IPS-NIHi11 (cell line): ENCODE results near the gene LARGE1.
A peak's percentile ranks its signal among the peaks of the same experiment; 100 is the strongest.

Source experiments
- DNase-seq: peaks from one replicate; pipeline ENCODE4 v3.0.0; 2012; ENCODE audit warnings: mixed read lengths, low spot score

The LARGE1 gene

GRCh38 chr22:33521879-33522665, 398.2 kb downstream of the LARGE1 start:
- no peak for DNase-seq

- no peak for DNase-seq
These were observed 399.1 kb downstream of the LARGE1 start for GRCh38 chr22:33520904-33521780.

- no peak for DNase-seq
These were observed 400.0 kb downstream of the LARGE1 start for GRCh38 chr22:33519974-33520903.

DNA sequence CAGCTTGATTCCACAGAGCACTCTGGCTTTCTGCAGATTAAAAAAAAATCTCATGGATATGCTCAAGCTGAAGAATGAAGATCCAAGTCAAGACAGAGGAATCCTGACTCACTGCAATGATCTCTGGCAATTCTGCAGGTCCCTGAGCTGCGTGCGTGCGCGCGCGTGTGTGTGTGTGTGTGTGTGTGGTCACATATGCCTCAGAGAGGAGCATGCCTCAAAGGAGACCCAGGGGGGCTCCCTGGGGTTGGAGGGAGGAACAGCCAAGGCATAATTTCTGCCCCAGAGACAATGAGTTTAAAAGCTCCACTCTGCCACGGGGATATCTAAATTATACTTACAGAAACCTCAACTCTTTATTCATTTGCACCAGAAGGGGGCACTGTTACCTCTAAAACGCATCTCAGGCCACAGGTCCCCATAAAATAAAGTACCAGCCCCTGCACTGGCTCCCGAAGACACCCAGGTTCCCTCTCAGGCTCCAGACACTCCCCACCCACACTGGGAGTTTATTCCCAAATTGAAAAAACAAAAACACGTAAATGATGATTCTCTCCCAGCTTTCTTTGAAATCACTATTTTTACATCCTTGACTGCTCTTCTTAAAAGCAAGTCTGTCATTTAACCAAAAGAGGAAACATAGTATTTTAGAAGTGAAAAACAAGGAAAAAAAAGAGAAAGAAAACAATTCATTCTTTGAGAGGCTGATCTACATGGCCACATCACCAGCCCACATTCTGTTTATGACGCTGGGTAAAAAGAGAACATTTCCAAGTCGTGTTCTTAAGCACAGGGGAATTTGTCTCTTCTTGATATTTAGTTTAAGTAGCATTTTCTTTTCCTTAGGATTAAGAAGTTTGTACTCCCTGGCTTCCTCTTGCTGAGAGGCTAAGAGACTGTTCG, 401.0 kb downstream of the LARGE1 start:
- DNase-seq = peak; percentile 78

DNA sequence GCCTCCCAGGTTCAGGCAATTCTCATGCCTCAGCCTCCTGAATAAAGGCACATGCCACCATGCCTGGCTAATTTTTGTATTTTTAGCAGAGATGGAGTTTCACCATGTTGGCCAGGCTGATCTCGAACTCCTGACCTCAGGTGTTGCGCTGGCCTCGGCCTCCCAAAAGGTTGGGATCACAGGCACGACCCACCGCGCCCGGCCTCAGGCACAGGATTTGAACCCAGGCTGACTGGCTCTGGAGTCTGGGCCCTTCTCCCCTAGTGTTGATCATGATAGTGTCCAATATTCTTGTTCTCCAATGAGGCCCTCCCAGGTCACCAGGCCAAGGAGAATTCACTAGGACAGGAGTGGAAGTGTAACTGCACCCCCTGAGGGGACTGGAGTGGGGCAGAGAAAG, 401.9 kb downstream of the LARGE1 start:
- no peak for DNase-seq

GRCh38 chr22:33515795-33516194, 404.5 kb downstream of the LARGE1 start:
- DNase-seq = no peak

DNA sequence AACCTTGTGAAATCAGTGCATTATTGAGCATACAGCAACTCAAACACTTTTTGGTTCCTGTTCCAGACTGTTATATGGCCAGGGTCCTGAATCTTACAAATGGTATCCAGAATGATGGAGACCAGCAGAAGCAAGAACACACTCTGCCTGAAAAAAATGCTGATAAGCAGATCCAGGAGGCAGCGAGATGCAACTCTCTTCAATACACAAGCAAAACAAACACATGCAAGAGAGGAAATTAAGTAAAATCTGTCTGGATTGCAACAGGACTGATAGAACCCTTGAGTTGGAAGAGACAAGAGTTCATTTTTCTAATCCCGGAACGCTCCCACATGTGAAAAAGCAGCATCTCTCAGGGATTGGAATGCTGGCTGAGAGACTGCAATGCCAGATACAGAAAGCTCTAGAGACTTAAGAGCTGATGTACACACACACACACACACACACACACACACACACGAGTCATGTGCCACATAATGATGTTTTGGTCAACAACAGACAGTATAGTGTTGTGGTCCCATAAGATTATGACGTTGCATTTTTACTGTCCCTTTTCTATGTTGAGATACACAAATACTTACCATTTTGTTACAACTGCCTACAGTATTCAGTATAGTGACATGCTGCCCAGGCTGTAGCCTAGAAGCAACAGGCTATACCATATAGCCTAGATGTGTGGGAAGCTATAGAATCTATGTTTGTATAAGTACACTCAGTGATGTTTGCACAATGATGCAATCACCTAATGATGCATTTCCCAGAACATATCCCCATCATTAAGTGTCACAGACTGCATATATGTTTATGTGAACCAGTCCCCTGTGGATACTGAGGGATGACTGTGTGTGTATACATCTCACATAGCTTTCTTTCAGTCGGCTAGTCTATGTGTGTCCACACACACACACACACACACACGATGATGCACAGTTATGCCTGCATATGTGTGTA, 406.6 kb downstream of the LARGE1 start:
- DNase-seq = no peak

- DNase-seq = no peak
These were observed 407.4 kb downstream of the LARGE1 start for GRCh38 chr22:33512908-33513307.

DNA sequence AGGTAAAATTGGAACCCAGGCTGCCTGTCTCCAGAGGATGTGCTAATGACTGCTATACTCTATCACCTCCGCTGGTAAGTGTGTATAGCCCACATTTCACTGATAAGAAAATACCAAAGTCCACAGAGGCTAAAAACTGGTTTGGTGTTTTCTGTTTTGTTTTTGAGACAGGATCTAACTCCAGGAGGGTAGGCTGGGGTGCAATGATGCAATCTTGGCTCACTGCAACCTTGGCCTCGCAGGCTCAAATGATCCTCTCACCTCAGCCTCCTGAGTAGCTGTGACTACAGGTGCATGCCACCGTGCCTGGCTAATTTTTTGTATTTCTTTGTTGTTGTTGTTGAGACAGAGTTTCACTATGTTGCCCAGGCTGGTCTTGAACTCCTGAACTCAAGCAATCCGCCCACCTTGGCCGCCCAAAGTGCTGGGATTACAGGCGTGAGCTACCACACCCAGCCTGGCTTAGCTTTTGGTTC, 409.8 kb downstream of the LARGE1 start:
- DNase-seq = no peak

DNA sequence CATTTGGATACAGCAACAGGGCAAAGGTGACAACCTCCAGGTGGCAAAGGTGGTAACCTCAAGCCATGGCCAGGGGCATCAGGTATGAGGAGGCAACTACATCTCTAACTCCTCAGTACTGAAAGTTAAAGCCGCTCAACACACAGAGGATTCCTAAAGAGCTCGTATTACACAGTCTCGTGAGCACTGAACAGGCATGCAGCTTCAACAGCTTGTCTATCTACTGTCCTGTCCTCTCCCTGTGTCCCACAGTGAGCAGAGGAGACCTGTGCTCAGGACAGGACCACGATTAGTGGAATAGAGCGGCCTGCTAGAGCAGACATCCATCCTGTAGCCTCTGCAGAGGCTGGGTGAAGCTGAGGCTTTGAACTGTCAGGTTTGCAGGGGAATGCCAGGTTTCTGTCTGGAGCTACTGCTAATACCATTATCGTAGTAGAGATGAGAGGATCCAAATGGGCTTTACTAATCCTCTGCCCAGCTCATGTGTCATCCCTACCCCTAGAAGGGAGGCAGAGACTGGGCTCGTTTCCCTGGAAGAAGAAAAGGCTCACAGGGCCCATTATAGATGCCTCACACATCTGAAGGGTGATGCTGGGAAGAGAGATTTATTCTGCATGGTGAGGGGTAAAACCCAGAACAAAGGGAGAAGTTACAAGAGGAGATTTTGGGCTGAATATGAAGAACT, 415.2 kb downstream of the LARGE1 start:
- DNase-seq = no peak

- no peak for DNase-seq
These were observed 424.2 kb downstream of the LARGE1 start for GRCh38 chr22:33496112-33496511.

DNA sequence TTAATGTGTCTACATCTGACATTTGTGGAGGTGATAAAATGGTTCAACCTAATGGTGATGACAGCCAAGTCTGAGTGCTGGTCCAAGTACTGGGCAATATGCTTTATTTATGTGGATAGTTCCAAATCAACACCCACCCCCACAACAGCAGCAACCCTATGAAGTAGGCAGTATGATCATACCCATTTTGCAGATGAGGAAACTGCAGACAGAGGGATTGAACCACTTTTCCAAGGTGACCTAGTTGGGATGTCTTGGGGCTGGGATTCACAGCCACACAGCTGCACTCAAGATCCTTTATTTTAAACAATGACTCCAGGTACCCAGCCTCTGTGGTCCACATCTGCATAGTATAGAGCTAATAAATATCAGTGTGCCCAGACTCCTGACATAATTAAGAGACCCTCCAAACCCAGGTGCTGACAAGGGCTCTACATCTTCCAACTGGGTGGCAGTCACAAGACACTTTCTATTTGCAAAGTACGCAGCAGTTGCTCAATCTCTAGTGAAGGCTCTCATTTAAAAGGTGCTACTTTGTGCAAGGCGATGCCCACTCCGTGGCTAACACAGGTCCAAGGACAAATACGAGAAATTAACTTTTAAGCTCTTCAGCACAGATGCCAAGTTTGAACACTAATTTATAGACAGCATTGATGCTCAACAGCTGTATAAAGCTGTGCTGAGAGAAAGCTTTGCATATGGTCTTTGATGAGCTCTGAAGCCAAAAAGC, 426.6 kb downstream of the LARGE1 start:
- DNase-seq = no peak

DNA sequence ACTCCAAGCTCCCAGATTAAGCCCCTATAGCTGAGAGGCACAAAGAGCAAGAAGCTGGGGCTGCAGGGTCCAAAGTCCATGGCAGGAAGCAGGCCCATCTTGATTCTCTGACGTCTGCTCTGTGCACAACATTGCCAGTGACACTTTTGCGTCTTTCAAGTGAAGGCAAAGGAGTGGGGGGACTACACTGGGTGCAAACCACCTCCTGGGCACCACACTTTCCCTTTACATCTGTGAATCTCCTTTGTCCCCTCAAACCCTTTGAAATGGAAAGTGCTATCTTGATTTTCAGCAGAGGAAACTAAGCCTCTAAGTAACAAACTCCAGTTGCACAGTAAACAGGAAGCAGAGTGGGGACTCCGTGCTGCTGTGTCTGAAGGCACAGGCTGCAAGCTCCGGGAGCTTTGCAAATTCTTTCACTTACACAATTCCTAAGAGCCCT, 428.0 kb downstream of the LARGE1 start:
- DNase-seq = peak; percentile 27

GRCh38 chr22:33487041-33487716, 433.1 kb downstream of the LARGE1 start:
- DNase-seq = no peak

GRCh38 chr22:33481550-33481949, 438.7 kb downstream of the LARGE1 start:
- DNase-seq = no peak

DNA sequence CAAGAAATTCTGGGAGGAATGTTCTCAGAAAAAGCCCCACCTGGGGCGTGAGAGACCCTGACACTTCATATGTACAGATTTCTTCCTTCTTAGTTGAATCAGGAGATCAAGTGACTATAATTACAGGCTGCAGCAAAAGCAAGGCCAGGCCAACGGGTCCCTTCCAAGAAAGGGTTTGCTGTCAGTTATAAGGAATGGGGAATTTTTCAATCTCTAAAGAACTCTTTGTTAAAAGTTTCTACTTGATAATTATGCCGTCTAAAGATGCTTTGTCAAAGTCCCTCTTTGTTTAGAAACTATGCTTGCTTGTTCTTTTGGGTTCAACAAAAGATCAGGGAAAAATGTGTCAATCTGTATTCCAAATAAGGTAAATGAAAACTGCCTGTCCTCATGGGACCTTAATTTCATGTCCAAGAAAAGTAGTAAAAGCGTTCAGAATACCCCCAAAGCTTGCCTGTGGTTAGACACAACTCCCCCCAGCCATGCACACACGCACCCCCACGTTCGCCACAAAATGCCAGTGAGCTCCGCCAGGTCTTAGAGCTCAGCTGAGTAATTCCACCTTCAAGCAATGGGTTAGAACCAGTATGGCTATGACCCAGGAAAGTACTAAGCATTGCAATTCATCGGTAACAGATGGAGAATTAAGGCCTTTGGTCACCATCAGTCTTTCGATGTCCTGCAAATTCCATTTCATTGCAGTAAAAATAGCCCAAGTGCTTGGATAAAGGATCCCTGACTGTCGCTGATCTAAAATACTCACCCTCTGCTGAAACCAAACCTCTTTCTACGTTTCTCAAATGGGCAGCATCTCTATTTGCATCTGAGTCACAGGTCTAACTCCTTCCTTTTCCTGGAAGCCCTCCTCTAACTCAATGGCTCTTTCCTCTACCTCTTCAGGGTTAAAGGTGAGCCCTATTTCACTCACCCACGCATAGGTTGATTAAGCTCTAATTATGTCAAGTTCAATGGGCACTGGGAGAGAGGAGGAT, 442.9 kb downstream of the LARGE1 start:
- no peak for DNase-seq

- no peak for DNase-seq
These were observed 443.6 kb downstream of the LARGE1 start for GRCh38 chr22:33476716-33477115.
